Fibroblast of villous mesenchyme (primary cell): Measurements from ENCODE around the gene CTNNA3. TPM values are rescaled to one million over a fixed set of nuclear protein-coding genes. Genes with fewer than 3 reads are reported as not detected.

Experiments
- DNase-seq: peaks from one replicate; pipeline ENCODE4 v3.0.0-alpha.2; 2010; ENCODE audit warnings: low read depth
- H3K4me3 ChIP-seq: 2 replicates; pipeline ENCODE4 v1.5.1; 2011; ENCODE audit warnings: low read depth, mild to moderate bottlenecking, low read length
- CTCF ChIP-seq: IDR thresholded peaks from 2 replicates; pipeline ENCODE4 v1.5.1; 2012; ENCODE audit warnings: low read depth, mild to moderate bottlenecking, low read length; ENCODE audit not compliant: insufficient read depth
- total RNA-seq: library from RNA; depleted of rRNA; stranded (reverse); fragments of >200 nt; gene quantifications from 2 replicates; pipeline ENCODE4 v1.2.3, GENCODE V29; 2012

The CTNNA3 gene
- total RNA-seq, 1 donor = not detected

- no peak for TF ChIP-seq CTCF
- no peak for DNase-seq
- H3K4me3 ChIP-seq = no peak overlapping the region
Observed at GRCh38 chr10:66283064-66283463, 1412.9 kb downstream of the CTNNA3 start.

GRCh38 chr10:66281327-66281726 is 1414.7 kb downstream of the CTNNA3 start:
- DNase-seq = no peak
- H3K4me3 ChIP-seq = no peak overlapping the region
- TF ChIP-seq CTCF = no peak

GRCh38 chr10:66277481-66277880 is 1418.5 kb downstream of the CTNNA3 start:
- TF ChIP-seq CTCF = no peak
- no peak overlapping the region for H3K4me3 ChIP-seq
- no peak for DNase-seq

GRCh38 chr10:66273966-66274519 is 1422.0 kb downstream of the CTNNA3 start:
- H3K4me3 ChIP-seq = no peak overlapping the region
- TF ChIP-seq CTCF = no peak
- no peak for DNase-seq

GRCh38 chr10:66265398-66265797 is 1430.6 kb downstream of the CTNNA3 start:
- H3K4me3 ChIP-seq = no peak overlapping the region
- no peak for TF ChIP-seq CTCF
- no peak for DNase-seq

GRCh38 chr10:66259836-66260235 is 1436.2 kb downstream of the CTNNA3 start:
- no peak for TF ChIP-seq CTCF
- H3K4me3 ChIP-seq = no peak overlapping the region
- no peak for DNase-seq

GRCh38 chr10:66258693-66259092 is 1437.3 kb downstream of the CTNNA3 start:
- DNase-seq = no peak
- no peak for TF ChIP-seq CTCF

More at GRCh38 chr10:66258693-66259092, 1437.3 kb downstream of the CTNNA3 start:
- no peak overlapping the region for H3K4me3 ChIP-seq
